CD14-positive monocyte (primary cell): ENCODE results near the gene ERICH4. TPM values are rescaled to one million over a fixed set of nuclear protein-coding genes. Genes with fewer than 3 reads are reported as not detected.

Experiments used
- DNase-seq, 3 donors: peaks; one replicate each; pipeline ENCODE4 v3.0.0-alpha.2; 2011 to 2022
- H2AFZ ChIP-seq: 2 replicates; pipeline ENCODE4 v1.6.0; 2012; ENCODE audit warnings: mild to moderate bottlenecking, low read depth, low read length, inconsistent platforms; ENCODE audit not compliant: insufficient read depth, poor library complexity, severe bottlenecking
- H3K27ac ChIP-seq, 2 donors: 1 replicate in 1 of 2; 2 replicates in 1 of 2; pipeline ENCODE4 v1.5.1; 2012 to 2013; ENCODE audit warnings: low read length in 2 of 2, control low read depth in 1 of 2, inconsistent platforms in 1 of 2, low read depth in 1 of 2, mild to moderate bottlenecking in 1 of 2
- H3K27me3 ChIP-seq, 2 donors: one replicate each; pipeline versions ENCODE4 v1.6.0 to v1.6.1; 2011 to 2013; ENCODE audit warnings: low read length in 2 of 2; ENCODE audit not compliant: control insufficient read depth in 2 of 2, insufficient read depth in 2 of 2
- H3K36me3 ChIP-seq, 2 donors: replicated peaks in 1 of 2; 1 replicate in 1 of 2; 2 replicates in 1 of 2; pipeline versions ENCODE4 v1.5.1 to v1.6.1; 2012 to 2013; ENCODE audit warnings: low read length in 2 of 2, control low read depth in 1 of 2, inconsistent platforms in 1 of 2, mild to moderate bottlenecking in 1 of 2; ENCODE audit not compliant: insufficient read depth in 2 of 2, control insufficient read depth in 1 of 2
- H3K4me1 ChIP-seq, 2 donors: 1 replicate in 1 of 2; 2 replicates in 1 of 2; pipeline versions ENCODE4 v1.5.1 to v1.6.1; 2012 to 2013; ENCODE audit warnings: low read length in 2 of 2, control low read depth in 1 of 2, inconsistent platforms in 1 of 2, mild to moderate bottlenecking in 1 of 2, moderate library complexity in 1 of 2; ENCODE audit not compliant: insufficient read depth in 2 of 2, control insufficient read depth in 1 of 2
- H3K4me2 ChIP-seq: replicated peaks from 2 replicates; pipeline ENCODE3; 2012; ENCODE audit warnings: low read length, moderate library complexity, mild to moderate bottlenecking; ENCODE audit not compliant: poor library complexity, severe bottlenecking; ENCODE audit errors: extremely low read depth
- H3K4me3 ChIP-seq, 3 experiments: fragments of 200-600 bp in 1 of 3; sonication (generic) in 1 of 3; replicated peaks in 1 of 3; 1 replicate in 2 of 3; 2 replicates in 1 of 3; pipeline ENCODE4 v1.5.1; 2011 to 2013; ENCODE audit warnings: low read length in 3 of 3, mild to moderate bottlenecking in 3 of 3, control low read depth in 2 of 3, low read depth in 2 of 3, inconsistent platforms in 1 of 3, moderate library complexity in 1 of 3
- H3K79me2 ChIP-seq: 2 replicates; pipeline ENCODE4 v1.6.0; 2012; ENCODE audit warnings: mild to moderate bottlenecking, control low read depth, inconsistent platforms, low read length, moderate library complexity; ENCODE audit not compliant: insufficient read depth
- H3K9ac ChIP-seq: 2 replicates; pipeline ENCODE4 v1.6.0; 2017; ENCODE audit warnings: low read length, mild to moderate bottlenecking; ENCODE audit not compliant: insufficient read depth, poor library complexity, severe bottlenecking
- H3K9me3 ChIP-seq, 2 donors: replicated peaks in 1 of 2; 1 replicate in 1 of 2; 2 replicates in 1 of 2; pipeline versions ENCODE4 v1.5.1 to v1.6.1; 2012 to 2013; ENCODE audit warnings: low read length in 2 of 2, control low read depth in 1 of 2; ENCODE audit not compliant: control insufficient read depth in 1 of 2, insufficient read depth in 1 of 2
- H4K20me1 ChIP-seq: 2 replicates; pipeline ENCODE4 v1.6.0; 2012; ENCODE audit warnings: mild to moderate bottlenecking, low read length, control low read depth, moderate library complexity; ENCODE audit not compliant: insufficient read depth
- H3K27ac Mint-ChIP-seq, 7 donors: one replicate each; pipeline ENCODE4 v1.8.0; 2020; ENCODE audit warnings: mild to moderate bottlenecking in 7 of 7, mixed read lengths in 7 of 7, moderate library complexity in 6 of 7, inconsistent platforms in 2 of 7
- H3K27me3 Mint-ChIP-seq, 3 donors: one replicate each; pipeline ENCODE4 v1.8.0; 2021 to 2022; ENCODE audit warnings: low read depth in 3 of 3, mild to moderate bottlenecking in 3 of 3, mixed read lengths in 3 of 3, moderate library complexity in 3 of 3, inconsistent platforms in 1 of 3
- H3K36me3 Mint-ChIP-seq, 2 donors: one replicate each; pipeline ENCODE4 v1.8.0; 2020; ENCODE audit warnings: mixed read lengths in 2 of 2, inconsistent platforms in 1 of 2, mild to moderate bottlenecking in 1 of 2
- H3K4me1 Mint-ChIP-seq: one replicate; pipeline ENCODE4 v1.8.0; 2020; ENCODE audit warnings: mild to moderate bottlenecking, mixed read lengths
- H3K4me3 Mint-ChIP-seq, 2 donors: one replicate each; pipeline ENCODE4 v1.8.0; 2020; ENCODE audit warnings: mild to moderate bottlenecking in 2 of 2, mixed read lengths in 2 of 2, moderate library complexity in 1 of 2
- H3K9me3 Mint-ChIP-seq, 7 donors: one replicate each; pipeline ENCODE4 v1.8.0; 2020 to 2022; ENCODE audit warnings: mixed read lengths in 7 of 7, mild to moderate bottlenecking in 6 of 7, moderate library complexity in 6 of 7, inconsistent platforms in 2 of 7
- CTCF ChIP-seq: fragments of 200-600 bp; IDR thresholded peaks from one replicate; pipeline ENCODE4 v1.8.0; 2022; ENCODE audit warnings: antibody characterized with exemption, mild to moderate bottlenecking
- WGBS: methylation state at CpG from one replicate; pipeline ENCODE4 v1.1.5; 2013; ENCODE audit warnings: missing lambda C conversion rate; ENCODE audit not compliant: insufficient coverage; 5-methylcytosine and 5-hydroxymethylcytosine counted together
- intact Hi-C, 2 donors: fragments of 100-400 bp; cut with micrococcal nuclease; formaldehyde crosslinking; loops; one replicate each; pipeline versions ENCODE4 v1.15.0 to v1.15.1; 2023
- polyA plus RNA-seq, 3 donors: library from polyadenylated mRNA; depleted of rRNA in 1 of 3; unstranded in 2 of 3; stranded (reverse) in 1 of 3; fragments of 300-500 nt in 2 of 3; fragments of >200 nt in 1 of 3; fragmentation: Illumina TruSeq in 2 of 3; gene quantifications; 1 replicate in 2 of 3; 2 replicates in 1 of 3; pipeline ENCODE4 v1.2.3, GENCODE V29; 2012 to 2021

The ERICH4 gene
- polyA plus RNA-seq, 3 donors = 0.09 TPM; not detected in 2

GRCh38 chr19:41424335-41425173 is 18.4 kb upstream of the ERICH4 start:
- Mint-ChIP-seq H3K36me3 (peaks cover 38 to 58% of the 10 kb centered on the region in 2 donors), H3K4me1 (peaks cover 80% of the 10 kb centered on the region), H3K4me3 (peak overlapping the region; percentile 59 to 73), H3K27me3 (peaks cover 0 to 1% (median 0%) of the 10 kb centered on the region in 3 donors), H3K9me3 (peaks cover 0 to 3% (median 0%) of the 10 kb centered on the region in 7 donors), H3K27ac (peak overlapping the region; percentile 19 to 82 (median 68))
- H3K36me3 ChIP-seq = peaks cover 39 to 40% of the 10 kb centered on the region in 2 donors
- peak overlapping the region; percentile 54 for H3K9ac ChIP-seq
- H3K79me2 ChIP-seq = peaks cover 78% of the 10 kb centered on the region
- H3K4me1 ChIP-seq = peaks cover 90 to 94% of the 10 kb centered on the region in 2 donors
- H3K9me3 ChIP-seq = no peaks in the 10 kb centered on the region
- H3K27me3 ChIP-seq = no peaks in the 10 kb centered on the region
- DNase-seq = no peak
- 81% methylated on average over 12 of the region's 21 CpGs for WGBS
- peaks cover 34% of the 10 kb centered on the region for H4K20me1 ChIP-seq
- H2AFZ ChIP-seq = no peak overlapping the region
- no peak for TF ChIP-seq CTCF
- peak overlapping the region; percentile 33 to 77 for H3K27ac ChIP-seq
- peak overlapping the region in 2 of 3 experiments; percentile 13 to 85 for H3K4me3 ChIP-seq
- intact Hi-C loops = loop anchor here in 1 of 2 donors (10.0 kb wide), 1 partner anchor 50 kb away; the partner anchor contains the start of gene TMEM91
- H3K4me2 ChIP-seq = peak overlapping the region; percentile 87

GRCh38 chr19:41425174-41426115 is 17.5 kb upstream of the ERICH4 start:
- peak overlapping the region; percentile 59 to 98 for H3K4me3 Mint-ChIP-seq
- peaks cover 72% of the 10 kb centered on the region for H3K4me1 Mint-ChIP-seq
- Histone ChIP-seq H3K27ac (peak overlapping the region; percentile 33 to 77), H3K4me3 (peak overlapping the region in 2 of 3 experiments; percentile 13 to 85), H3K27me3 (no peaks in the 10 kb centered on the region), H3K36me3 (peaks cover 39 to 42% of the 10 kb centered on the region in 2 donors), H3K4me2 (peak overlapping the region; percentile 87), H3K9ac (peak overlapping the region; percentile 54), H2AFZ (no peak overlapping the region), H3K4me1 (peaks cover 81 to 86% of the 10 kb centered on the region in 2 donors), H3K79me2 (peaks cover 82% of the 10 kb centered on the region), H4K20me1 (peaks cover 34% of the 10 kb centered on the region), H3K9me3 (no peaks in the 10 kb centered on the region)
- intact Hi-C loops = loop anchor here in 1 of 2 donors (10.0 kb wide), 1 partner anchor 51 kb away; the partner anchor contains the start of gene TMEM91
- peak overlapping the region; percentile 19 to 82 (median 72) for H3K27ac Mint-ChIP-seq
- peaks cover 0 to 3% (median 0%) of the 10 kb centered on the region in 7 donors for H3K9me3 Mint-ChIP-seq
- no peak for DNase-seq
- 85% methylated on average over 26 of the region's 28 CpGs for WGBS
- TF ChIP-seq CTCF = no peak
- H3K36me3 Mint-ChIP-seq = peaks cover 38 to 55% of the 10 kb centered on the region in 2 donors
- H3K27me3 Mint-ChIP-seq = peaks cover 0 to 3% (median 0%) of the 10 kb centered on the region in 3 donors
